ENCODE data around the gene WDR82. TPM values are rescaled to one million over a fixed set of nuclear protein-coding genes. Genes with fewer than 3 reads are reported as not detected.

Gene WDR82
- total RNA-seq, 1 donor from 2014 or later = 86.4 TPM

DNA sequence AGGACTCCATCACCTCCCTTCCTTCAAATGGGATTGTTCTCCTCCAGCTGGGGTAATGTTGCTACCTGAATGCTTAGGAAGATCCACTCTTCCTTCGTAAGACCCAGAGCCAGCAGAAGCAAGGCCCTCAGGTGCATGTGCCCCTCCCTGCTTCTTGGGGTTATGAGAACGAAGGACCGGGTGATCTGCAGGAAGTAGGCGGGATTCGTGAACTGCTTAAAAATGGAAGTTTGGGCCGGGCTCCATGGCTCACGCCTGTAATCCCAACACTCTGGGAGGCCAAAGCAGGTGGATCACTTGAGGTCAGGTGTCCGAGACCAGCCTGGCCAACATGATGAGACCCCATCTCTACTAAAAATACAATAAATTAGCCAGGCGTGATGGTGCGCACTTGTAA is 61.0 kb downstream of the WDR82 start:
- intact Hi-C loops (cut with micrococcal nuclease) = no loop called here
- POLR2A ChIA-PET = interaction anchor here (1.0 to 1.4 kb wide), 3 partner anchors 9 to 61 kb away, joined by 3 to 4 read pairs (median 4); partner anchors contain the start of gene WDR82
- peaks cover 58% of the 10 kb centered on the region for H3K36me3 Mint-ChIP-seq (ENCODE audit: low read depth)

DNA sequence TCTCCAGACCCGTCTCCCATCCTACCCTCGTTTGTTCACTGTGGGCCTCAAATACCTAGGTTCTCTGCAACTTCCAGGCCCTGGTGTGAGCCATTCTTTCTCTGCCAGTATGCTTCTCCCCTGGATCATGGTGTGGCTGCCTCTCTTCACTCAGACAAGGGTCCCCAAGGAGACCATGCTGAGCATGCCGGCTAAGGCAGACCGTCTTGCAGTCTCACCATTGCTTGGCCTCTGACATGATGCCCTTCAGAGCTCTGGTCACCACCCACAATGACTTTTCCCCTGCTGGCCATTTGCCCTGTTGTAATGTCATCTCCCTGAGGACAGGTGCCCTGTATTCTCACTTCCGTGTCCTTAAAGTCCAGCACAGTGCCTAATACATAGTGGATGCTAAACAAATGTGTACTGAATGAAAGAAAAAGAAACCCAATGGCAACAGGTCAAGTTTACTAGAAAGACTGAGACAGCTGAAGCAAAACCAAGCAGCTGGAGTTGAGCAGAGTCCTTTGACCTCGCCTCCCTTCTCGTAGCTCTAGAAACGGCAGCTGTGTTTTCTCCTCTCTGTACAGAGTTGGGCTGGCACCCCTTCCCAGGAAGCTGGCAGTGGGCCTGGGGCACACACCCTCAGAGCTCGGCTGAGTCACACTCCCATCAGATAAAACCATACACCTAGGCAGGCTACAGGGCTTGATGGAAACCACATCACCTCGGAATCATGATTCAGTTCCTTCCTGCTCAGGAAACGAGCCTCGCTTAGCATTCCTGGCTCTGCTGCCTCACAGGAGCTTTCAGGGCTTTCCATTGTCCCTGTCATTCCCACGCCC is 61.7 kb downstream of the WDR82 start:
- no peak for DNase-seq
- no peak for ATAC-seq (ENCODE audit: low read depth)
- intact Hi-C loops (cut with micrococcal nuclease) = no loop called here

More for the DNA sequence above, 61.0 kb downstream of the WDR82 start:
- H3K4me1 Mint-ChIP-seq = peaks cover 58% of the 10 kb centered on the region
- no peak for DNase-seq
- peak overlapping the region; percentile 62 for H3K27ac Mint-ChIP-seq
- TF ChIP-seq, protein P1, sequence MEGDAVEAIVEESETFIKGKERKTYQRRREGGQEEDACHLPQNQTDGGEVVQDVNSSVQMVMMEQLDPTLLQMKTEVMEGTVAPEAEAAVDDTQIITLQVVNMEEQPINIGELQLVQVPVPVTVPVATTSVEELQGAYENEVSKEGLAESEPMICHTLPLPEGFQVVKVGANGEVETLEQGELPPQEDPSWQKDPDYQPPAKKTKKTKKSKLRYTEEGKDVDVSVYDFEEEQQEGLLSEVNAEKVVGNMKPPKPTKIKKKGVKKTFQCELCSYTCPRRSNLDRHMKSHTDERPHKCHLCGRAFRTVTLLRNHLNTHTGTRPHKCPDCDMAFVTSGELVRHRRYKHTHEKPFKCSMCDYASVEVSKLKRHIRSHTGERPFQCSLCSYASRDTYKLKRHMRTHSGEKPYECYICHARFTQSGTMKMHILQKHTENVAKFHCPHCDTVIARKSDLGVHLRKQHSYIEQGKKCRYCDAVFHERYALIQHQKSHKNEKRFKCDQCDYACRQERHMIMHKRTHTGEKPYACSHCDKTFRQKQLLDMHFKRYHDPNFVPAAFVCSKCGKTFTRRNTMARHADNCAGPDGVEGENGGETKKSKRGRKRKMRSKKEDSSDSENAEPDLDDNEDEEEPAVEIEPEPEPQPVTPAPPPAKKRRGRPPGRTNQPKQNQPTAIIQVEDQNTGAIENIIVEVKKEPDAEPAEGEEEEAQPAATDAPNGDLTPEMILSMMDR (IDR thresholded peaks at IDR 0.05) = no peak
- CTCF ChIA-PET = interaction anchor here (1.6 kb wide), 1 partner anchor 14 kb away, joined by 4 read pairs; no protein-coding TSS in a partner anchor
- H3K9me3 Mint-ChIP-seq = no peaks in the 10 kb centered on the region
- H3K27me3 Mint-ChIP-seq = no peaks in the 10 kb centered on the region
- ATAC-seq (ENCODE audit: low read depth) = no peak
- H3K4me3 Mint-ChIP-seq = no peak overlapping the region

DNA sequence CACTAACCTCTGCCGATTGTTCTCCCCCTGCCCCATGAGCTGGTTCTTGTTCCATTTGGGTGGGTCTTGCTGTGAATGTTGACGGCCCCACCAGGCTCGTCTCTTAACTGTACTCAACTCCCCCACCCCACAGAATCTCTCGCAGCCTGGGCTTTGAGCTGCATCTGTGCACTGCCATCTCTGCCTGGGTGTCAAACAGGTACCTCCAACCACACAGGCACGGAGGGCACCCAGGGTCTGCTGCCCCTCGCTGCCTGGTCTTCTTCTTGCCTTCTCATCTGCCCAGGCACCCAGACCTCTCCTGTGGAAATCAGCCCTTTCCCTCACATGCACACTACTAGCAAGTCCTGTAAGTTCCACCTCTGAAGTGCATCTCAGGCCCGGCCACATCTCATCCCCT is 63.1 kb downstream of the WDR82 start:
- H3K4me1 Mint-ChIP-seq = peaks cover 40% of the 10 kb centered on the region
- intact Hi-C loops (cut with micrococcal nuclease) = no loop called here
- DNase-seq (no peak), ATAC-seq (ENCODE audit: low read depth) (no peak)
- H3K36me3 Mint-ChIP-seq (ENCODE audit: low read depth) = peaks cover 60% of the 10 kb centered on the region
- ChIA-PET POLR2A (no interaction called here), CTCF (no interaction called here)
- H3K9me3 Mint-ChIP-seq = no peaks in the 10 kb centered on the region
- H3K4me3 Mint-ChIP-seq = no peak overlapping the region
- H3K27ac Mint-ChIP-seq = no peak overlapping the region
- TF ChIP-seq, protein P1 (IDR thresholded peaks at IDR 0.05) = no peak
- no peaks in the 10 kb centered on the region for H3K27me3 Mint-ChIP-seq

More for the DNA sequence above, 61.7 kb downstream of the WDR82 start:
- no peak overlapping the region for H3K4me3 Mint-ChIP-seq
- ChIA-PET CTCF (interaction anchor here (1.2 to 1.6 kb wide), 2 partner anchors 9 to 15 kb away, joined by 4 read pairs; partner anchors contain the start of gene TLR9), POLR2A (interaction anchor here (0.6 to 1.4 kb wide), 4 partner anchors 9 to 62 kb away, joined by 3 to 6 read pairs (median 4); partner anchors contain the start of genes TWF2 and WDR82)
- TF ChIP-seq, protein P1 (IDR thresholded peaks at IDR 0.05) = no peak
- peak overlapping the region; percentile 62 for H3K27ac Mint-ChIP-seq
- H3K36me3 Mint-ChIP-seq (ENCODE audit: low read depth) = peaks cover 58% of the 10 kb centered on the region
- H3K9me3 Mint-ChIP-seq = no peaks in the 10 kb centered on the region
- H3K4me1 Mint-ChIP-seq = peaks cover 52% of the 10 kb centered on the region
- H3K27me3 Mint-ChIP-seq = no peaks in the 10 kb centered on the region

DNA sequence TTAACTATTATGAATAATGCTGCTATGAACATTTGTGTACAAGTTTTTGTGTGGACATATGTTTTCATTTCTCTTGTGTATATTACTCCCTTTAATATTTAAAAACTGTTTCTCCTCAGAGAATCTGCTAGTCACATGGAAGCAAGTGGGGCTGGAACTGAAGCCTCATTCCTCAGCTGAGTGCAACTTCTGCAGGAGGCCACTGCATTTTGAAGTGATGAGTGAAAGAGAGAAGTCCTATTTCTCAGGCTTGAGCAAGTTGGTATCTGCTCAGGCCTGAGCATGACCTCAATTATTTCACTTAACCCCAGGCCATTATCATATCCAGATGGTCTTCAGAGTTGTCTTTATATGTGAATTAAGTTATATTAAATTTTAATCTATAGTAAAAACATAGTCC is 64.5 kb downstream of the WDR82 start:
- H3K36me3 Mint-ChIP-seq (ENCODE audit: low read depth) = peaks cover 74% of the 10 kb centered on the region

DNA sequence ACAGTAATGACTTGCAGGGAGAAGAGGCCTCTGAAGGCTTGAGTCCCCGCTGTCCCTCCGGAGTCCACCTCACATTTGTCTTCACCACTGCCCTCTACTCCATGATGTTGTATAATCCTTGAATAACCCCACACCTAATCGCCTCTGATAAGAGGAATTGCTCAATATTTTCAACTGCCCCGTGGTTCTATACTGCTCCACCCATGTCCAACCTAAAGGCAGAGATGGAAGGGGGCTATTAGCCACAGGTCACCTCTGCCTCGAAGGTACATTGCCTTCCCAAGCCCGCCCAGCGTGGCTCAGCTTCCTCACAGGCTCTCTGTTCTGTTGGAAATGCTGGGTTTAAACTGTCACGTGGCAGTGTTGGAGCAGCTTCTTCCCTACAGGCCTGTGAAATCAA is 65.4 kb downstream of the WDR82 start:
- DNase-seq = no peak
- Mint-ChIP-seq H3K36me3 (ENCODE audit: low read depth) (peaks cover 83% of the 10 kb centered on the region), H3K27me3 (no peaks in the 10 kb centered on the region), H3K27ac (no peak overlapping the region), H3K4me1 (peaks cover 18% of the 10 kb centered on the region), H3K4me3 (no peak overlapping the region), H3K9me3 (no peaks in the 10 kb centered on the region)
- ATAC-seq (ENCODE audit: low read depth) = no peak
- intact Hi-C loops (cut with micrococcal nuclease) = no loop called here
- ChIA-PET CTCF (no interaction called here), POLR2A (interaction anchor here (0.7 kb wide), 1 partner anchor 10 kb away, joined by 3 read pairs; no protein-coding TSS in a partner anchor)
- TF ChIP-seq, protein P1 (IDR thresholded peaks at IDR 0.05) = no peak

More for the DNA sequence above, 64.5 kb downstream of the WDR82 start:
- intact Hi-C loops (cut with micrococcal nuclease) = no loop called here
- H3K9me3 Mint-ChIP-seq = no peaks in the 10 kb centered on the region
- POLR2A ChIA-PET = no interaction called here
- no peaks in the 10 kb centered on the region for H3K27me3 Mint-ChIP-seq
- no peak overlapping the region for H3K4me3 Mint-ChIP-seq
- CTCF ChIA-PET = no interaction called here
- TF ChIP-seq, protein P1 (IDR thresholded peaks at IDR 0.05) = no peak
- DNase-seq (no peak), ATAC-seq (ENCODE audit: low read depth) (no peak)
- H3K27ac Mint-ChIP-seq = no peak overlapping the region
- H3K4me1 Mint-ChIP-seq = peaks cover 27% of the 10 kb centered on the region

Measured in activated B cell treated with CpG ODN at 0.5 μM for 24 hours (primary cell).